Measurements from ENCODE around the gene NXPH1.

NXPH1 gene

GRCh38 chr7:8590225-8590624 is 156.8 kb downstream of the NXPH1 start:
- no peak for DNase-seq

GRCh38 chr7:8590791-8591190 is 157.4 kb downstream of the NXPH1 start:
- no peak for DNase-seq

- DNase-seq: no peak
These were observed 157.9 kb downstream of the NXPH1 start for GRCh38 chr7:8591289-8591688.

- DNase-seq: no peak
These were observed 158.8 kb downstream of the NXPH1 start for GRCh38 chr7:8592167-8592566.

- no peak for DNase-seq
These were observed 160.7 kb downstream of the NXPH1 start for GRCh38 chr7:8594115-8594514.

- no peak for DNase-seq
These were observed 164.2 kb downstream of the NXPH1 start for GRCh38 chr7:8597565-8597964.

GRCh38 chr7:8601121-8601520 is 167.7 kb downstream of the NXPH1 start:
- no peak for DNase-seq

GRCh38 chr7:8605221-8605620 is 171.8 kb downstream of the NXPH1 start:
- no peak for DNase-seq

- no peak for DNase-seq
These were observed 179.2 kb downstream of the NXPH1 start for GRCh38 chr7:8612584-8612983.

GRCh38 chr7:8613191-8613590 is 179.8 kb downstream of the NXPH1 start:
- no peak for DNase-seq

- DNase-seq: no peak
These were observed 181.6 kb downstream of the NXPH1 start for GRCh38 chr7:8615019-8615418.

GRCh38 chr7:8618441-8619070 is 185.1 kb downstream of the NXPH1 start:
- DNase-seq: no peak

GRCh38 chr7:8620169-8620568 is 186.8 kb downstream of the NXPH1 start:
- DNase-seq: no peak

- DNase-seq: no peak
These were observed 192.2 kb downstream of the NXPH1 start for GRCh38 chr7:8625612-8626011.

GRCh38 chr7:8627325-8627724 is 193.9 kb downstream of the NXPH1 start:
- DNase-seq: no peak

GRCh38 chr7:8628656-8629055 is 195.2 kb downstream of the NXPH1 start:
- DNase-seq: no peak

GRCh38 chr7:8629504-8629903 is 196.1 kb downstream of the NXPH1 start:
- no peak for DNase-seq

GRCh38 chr7:8637322-8637721 is 203.9 kb downstream of the NXPH1 start:
- DNase-seq: no peak

- DNase-seq: no peak
These were observed 204.7 kb downstream of the NXPH1 start for GRCh38 chr7:8638076-8638475.

- no peak for DNase-seq
These were observed 206.3 kb downstream of the NXPH1 start for GRCh38 chr7:8639668-8640067.

GRCh38 chr7:8640671-8641070 is 207.3 kb downstream of the NXPH1 start:
- DNase-seq: no peak

GRCh38 chr7:8668627-8669500 is 235.5 kb downstream of the NXPH1 start:
- DNase-seq: no peak

GRCh38 chr7:8669501-8669851 is 236.1 kb downstream of the NXPH1 start:
- no peak for DNase-seq

Data from nucleus accumbens (tissue), 56 donors.